Airway epithelial cell (primary cell): ENCODE measurements around the gene CAMSAP3. TPM values are rescaled to one million over a fixed set of nuclear protein-coding genes. Genes with fewer than 3 reads are reported as not detected.

Experiments
- total RNA-seq: library from RNA; depleted of rRNA; stranded (reverse); fragments of >200 nt; gene quantifications from 2 replicates; pipeline ENCODE4 v1.2.3, GENCODE V29; 2015

Gene CAMSAP3
- 11.0 and 12.6 TPM in 2 replicates for total RNA-seq

GRCh38 chr19:7595466-7596133 is at the start of gene CAMSAP3:
CAMSAP3 (plus strand) TSS chr19:7595863; CDS start chr19:7596003, 140 bp downstream.

GRCh38 chr19:7629347-7630054 is 33.8 kb downstream of the CAMSAP3 start, which contains the start of the genes PET100 and XAB2:
PET100 (plus strand) TSS chr19:7629793; CDS start chr19:7629834, 41 bp downstream.
XAB2 (minus strand) TSS chr19:7629545; CDS start chr19:7629527, 18 bp downstream.

GRCh38 chr19:7633698-7634097 is 38.0 kb downstream of the CAMSAP3 start, which contains the start of gene PCP2:
PCP2 (minus strand) TSS chr19:7633719; CDS start chr19:7633457, 262 bp downstream.

GRCh38 chr19:7636691-7637373 is 41.2 kb downstream of the CAMSAP3 start, which contains the start of gene STXBP2:
STXBP2 (plus strand) TSS chr19:7637110; CDS start chr19:7637150, 40 bp downstream.

Other genes with a start within 250 kb of the CAMSAP3 start
- gene ARHGEF18, start 246.9 kb upstream of the CAMSAP3 start, total RNA-seq: 55.6 and 61.3 TPM in 2 replicates
- gene PEX11G, start 106.8 kb upstream of the CAMSAP3 start, total RNA-seq: 3.9 and 4.5 TPM in 2 replicates
- 26.9 and 30.2 TPM in 2 replicates for gene ZNF358, start 79.8 kb upstream of the CAMSAP3 start, total RNA-seq
- gene MCOLN1, start 73.2 kb upstream of the CAMSAP3 start, total RNA-seq: 2.7 and 3.2 TPM in 2 replicates
- 74.9 and 77.3 TPM in 2 replicates for gene PNPLA6, start 60.1 kb upstream of the CAMSAP3 start, total RNA-seq
- gene XAB2, start 33.7 kb downstream of the CAMSAP3 start, total RNA-seq: 34.7 and 37.8 TPM in 2 replicates
- 25.8 and 36.3 TPM in 2 replicates for gene PET100, start 33.9 kb downstream of the CAMSAP3 start, total RNA-seq
- not detected in 2 replicates for gene PCP2, start 37.9 kb downstream of the CAMSAP3 start, total RNA-seq
- 38.1 and 50.0 TPM in 2 replicates for gene STXBP2, start 41.2 kb downstream of the CAMSAP3 start, total RNA-seq
- gene RETN, start 73.2 kb downstream of the CAMSAP3 start, total RNA-seq: not detected in 2 replicates
- gene MCEMP1, start 81.2 kb downstream of the CAMSAP3 start, total RNA-seq: not detected in 2 replicates
- gene TRAPPC5, start 85.0 kb downstream of the CAMSAP3 start, total RNA-seq: 115 and 131 TPM in 2 replicates
- gene FCER2, start 106.3 kb downstream of the CAMSAP3 start, total RNA-seq: not detected in 2 replicates
- not detected in 2 replicates for gene CLEC4G, start 136.2 kb downstream of the CAMSAP3 start, total RNA-seq
- not detected in 2 replicates for gene CD209, start 151.7 kb downstream of the CAMSAP3 start, total RNA-seq
- not detected in 2 replicates for gene CLEC4M, start 167.4 kb downstream of the CAMSAP3 start, total RNA-seq
- gene EVI5L, start 234.4 kb downstream of the CAMSAP3 start, total RNA-seq: 14.8 and 16.4 TPM in 2 replicates